Muscle of arm (tissue), 14 donors: ENCODE results near the gene FRMPD4. TPM values are rescaled to one million over a fixed set of nuclear protein-coding genes. Genes with fewer than 3 reads are reported as not detected.
"Not testable (repeated sequence)": the region's sequence is repeated elsewhere in the genome, so short reads cannot be mapped to it uniquely, and the experiment has no call there.

Experiments
- DNase-seq: peaks from one replicate; pipeline ENCODE4 v3.0.0-alpha.2; 2013
- long read RNA-seq, 11 donors: transcript quantifications; one replicate each; lab custom pipeline, GENCODE V29; 2026
- polyA plus RNA-seq, 12 donors: library from polyadenylated mRNA; unstranded; fragments of 120-200 nt; gene quantifications; one replicate each; pipeline ENCODE4 v1.2.1, GENCODE V29; 2013; ENCODE audit not compliant: insufficient read length in 12 of 12

Gene FRMPD4
- under 1 TPM in 10 of 12 donors, not detected in 2; 0.18 to 0.84 (median 0.52) TPM for polyA plus RNA-seq
- long read RNA-seq, donor 1: 0 reads
- long read RNA-seq, donor 2: 0 reads
- long read RNA-seq, donor 3: 0 reads
- long read RNA-seq, donor 4: 0 reads
- long read RNA-seq, donor 5: 0 reads
- long read RNA-seq, donor 6: 0 reads
- long read RNA-seq, donor 7: 0 reads
- long read RNA-seq, donor 8: 0 reads
- long read RNA-seq, donor 9: 0 reads
- long read RNA-seq, donor 10: 0 reads
- long read RNA-seq, donor 11: 0 reads

- no peak for DNase-seq
These were observed at the start of gene FRMPD4 for GRCh38 chrX:12138361-12139313. Gene FRMPD4 (plus strand): TSS chrX:12138473. CDS start chrX:12138972, 499 bp downstream.

- DNase-seq: no peak
These were observed 48.5 kb upstream of the FRMPD4 start for GRCh38 chrX:12089740-12090139.

- no peak for DNase-seq
These were observed 25.0 kb upstream of the FRMPD4 start for GRCh38 chrX:12113321-12113720.

- DNase-seq: no peak
These were observed 22.9 kb upstream of the FRMPD4 start for GRCh38 chrX:12115377-12115776.

GRCh38 chrX:12118134-12118533 is 20.1 kb upstream of the FRMPD4 start:
- DNase-seq: no peak

- no peak for DNase-seq
These were observed 10.3 kb upstream of the FRMPD4 start for GRCh38 chrX:12128017-12128416.

GRCh38 chrX:12137951-12138360 is 317 bp upstream of the FRMPD4 start:
- no peak for DNase-seq

GRCh38 chrX:12139934-12140611 is 1.8 kb downstream of the FRMPD4 start:
- DNase-seq: no peak

- DNase-seq: no peak
These were observed 3.2 kb downstream of the FRMPD4 start for GRCh38 chrX:12141511-12141910.

- DNase-seq: no peak
These were observed 4.4 kb downstream of the FRMPD4 start for GRCh38 chrX:12142661-12143060.

GRCh38 chrX:12145402-12145801 is 7.1 kb downstream of the FRMPD4 start:
- no peak for DNase-seq

- no peak for DNase-seq
These were observed 11.6 kb downstream of the FRMPD4 start for GRCh38 chrX:12149670-12150407.

- DNase-seq: no peak
These were observed 15.0 kb downstream of the FRMPD4 start for GRCh38 chrX:12153317-12153716.

- DNase-seq: no peak
These were observed 15.5 kb downstream of the FRMPD4 start for GRCh38 chrX:12153741-12154140.

GRCh38 chrX:12159799-12160198 is 21.5 kb downstream of the FRMPD4 start:
- DNase-seq: no peak

- DNase-seq: no peak
These were observed 24.1 kb downstream of the FRMPD4 start for GRCh38 chrX:12162420-12162819.

- DNase-seq: not testable (repeated sequence)
These were observed 25.9 kb downstream of the FRMPD4 start for GRCh38 chrX:12164180-12164579.

GRCh38 chrX:12170755-12171154 is 32.5 kb downstream of the FRMPD4 start:
- DNase-seq: no peak

- no peak for DNase-seq
These were observed 36.1 kb downstream of the FRMPD4 start for GRCh38 chrX:12174358-12174757.

GRCh38 chrX:12197030-12197429 is 58.8 kb downstream of the FRMPD4 start:
- DNase-seq: no peak

- DNase-seq: no peak
These were observed 68.1 kb downstream of the FRMPD4 start for GRCh38 chrX:12206413-12206812.
